ENCODE data around the gene SLC39A11. TPM values are rescaled to one million over a fixed set of nuclear protein-coding genes. Genes with fewer than 3 reads are reported as not detected.

The SLC39A11 gene
- total RNA-seq, 1 donor from 2014 or later, result 13.0 TPM

DNA sequence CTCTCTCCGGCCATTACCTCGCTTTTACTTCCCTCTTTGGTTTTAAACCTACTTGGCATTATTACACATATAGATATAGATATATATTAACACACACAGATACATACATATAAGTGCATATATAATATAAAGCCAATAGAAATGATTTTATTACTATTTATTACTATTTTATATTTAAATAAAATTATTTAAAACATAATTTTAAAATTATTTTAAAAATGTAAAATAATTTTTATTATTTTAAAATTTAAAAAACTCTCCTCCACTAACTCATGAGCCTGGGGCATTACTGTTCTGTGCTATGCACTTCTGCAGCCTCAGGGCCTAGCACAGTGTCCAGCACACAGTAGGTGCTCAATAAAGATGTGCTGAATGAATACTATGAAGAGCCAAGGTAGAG lies 200.9 kb downstream of the SLC39A11 start:
- Histone ChIP-seq H3K4me1 (ENCODE audit: control insufficient read depth in 3 of 3, insufficient read depth in 3 of 3, low read length in 3 of 3) (no peaks in the 10 kb centered on the region), H3K4me3 (ENCODE audit: low read length in 3 of 3) (no peak overlapping the region), H3K9ac (ENCODE audit: low read depth in 1 of 3, low read length in 3 of 3) (no peak overlapping the region), H3K36me3 (ENCODE audit: control insufficient read depth in 3 of 3, insufficient read depth in 3 of 3, low read length in 3 of 3) (no peaks in the 10 kb centered on the region), H3K27me3 (ENCODE audit: control insufficient read depth in 3 of 3, insufficient read depth in 3 of 3, low read length in 3 of 3) (no peaks in the 10 kb centered on the region), H3K27ac (ENCODE audit: low read depth, low read length) (no peak overlapping the region), H3K9me3 (ENCODE audit: control insufficient read depth in 3 of 3, low read length in 3 of 3) (no peaks in the 10 kb centered on the region)

GRCh38 chr17:72890711-72891110 lies 201.8 kb downstream of the SLC39A11 start:
- no peaks in the 10 kb centered on the region for H3K36me3 ChIP-seq (ENCODE audit: control insufficient read depth in 3 of 3, insufficient read depth in 3 of 3, low read length in 3 of 3)
- no peak overlapping the region for H3K27ac ChIP-seq (ENCODE audit: low read depth, low read length)
- H3K27me3 ChIP-seq (ENCODE audit: control insufficient read depth in 3 of 3, insufficient read depth in 3 of 3, low read length in 3 of 3), result no peaks in the 10 kb centered on the region
- H3K9ac ChIP-seq (ENCODE audit: low read depth in 1 of 3, low read length in 3 of 3), result no peak overlapping the region
- H3K4me1 ChIP-seq (ENCODE audit: control insufficient read depth in 3 of 3, insufficient read depth in 3 of 3, low read length in 3 of 3), result no peaks in the 10 kb centered on the region
- H3K9me3 ChIP-seq (ENCODE audit: control insufficient read depth in 3 of 3, low read length in 3 of 3), result no peaks in the 10 kb centered on the region
- H3K4me3 ChIP-seq (ENCODE audit: low read length in 3 of 3), result no peak overlapping the region

- H3K27ac ChIP-seq (ENCODE audit: low read depth, low read length), result no peak overlapping the region
- H3K9me3 ChIP-seq (ENCODE audit: control insufficient read depth in 3 of 3, low read length in 3 of 3), result peaks cover 0 to 2% (median 0%) of the 10 kb centered on the region in 3 donors
- H3K27me3 ChIP-seq (ENCODE audit: control insufficient read depth in 3 of 3, insufficient read depth in 3 of 3, low read length in 3 of 3), result no peaks in the 10 kb centered on the region
- H3K4me3 ChIP-seq (ENCODE audit: low read length in 3 of 3), result no peak overlapping the region
- peaks cover 0 to 1% (median 0%) of the 10 kb centered on the region in 3 donors for H3K36me3 ChIP-seq (ENCODE audit: control insufficient read depth in 3 of 3, insufficient read depth in 3 of 3, low read length in 3 of 3)
- H3K4me1 ChIP-seq (ENCODE audit: control insufficient read depth in 3 of 3, insufficient read depth in 3 of 3, low read length in 3 of 3), result no peaks in the 10 kb centered on the region
- no peak overlapping the region for H3K9ac ChIP-seq (ENCODE audit: low read depth in 1 of 3, low read length in 3 of 3)
Measured at GRCh38 chr17:72887917-72888316, 204.6 kb downstream of the SLC39A11 start.

- Histone ChIP-seq H3K27me3 (ENCODE audit: control insufficient read depth in 3 of 3, insufficient read depth in 3 of 3, low read length in 3 of 3) (no peaks in the 10 kb centered on the region), H3K4me3 (ENCODE audit: low read length in 3 of 3) (no peak overlapping the region), H3K4me1 (ENCODE audit: control insufficient read depth in 3 of 3, insufficient read depth in 3 of 3, low read length in 3 of 3) (no peaks in the 10 kb centered on the region), H3K36me3 (ENCODE audit: control insufficient read depth in 3 of 3, insufficient read depth in 3 of 3, low read length in 3 of 3) (peaks cover 0 to 2% (median 0%) of the 10 kb centered on the region in 3 donors), H3K9ac (ENCODE audit: low read depth in 1 of 3, low read length in 3 of 3) (no peak overlapping the region), H3K27ac (ENCODE audit: low read depth, low read length) (no peak overlapping the region), H3K9me3 (ENCODE audit: control insufficient read depth in 3 of 3, low read length in 3 of 3) (peaks cover 0 to 2% (median 0%) of the 10 kb centered on the region in 3 donors)
Measured at GRCh38 chr17:72887322-72887721, 205.2 kb downstream of the SLC39A11 start.

DNA sequence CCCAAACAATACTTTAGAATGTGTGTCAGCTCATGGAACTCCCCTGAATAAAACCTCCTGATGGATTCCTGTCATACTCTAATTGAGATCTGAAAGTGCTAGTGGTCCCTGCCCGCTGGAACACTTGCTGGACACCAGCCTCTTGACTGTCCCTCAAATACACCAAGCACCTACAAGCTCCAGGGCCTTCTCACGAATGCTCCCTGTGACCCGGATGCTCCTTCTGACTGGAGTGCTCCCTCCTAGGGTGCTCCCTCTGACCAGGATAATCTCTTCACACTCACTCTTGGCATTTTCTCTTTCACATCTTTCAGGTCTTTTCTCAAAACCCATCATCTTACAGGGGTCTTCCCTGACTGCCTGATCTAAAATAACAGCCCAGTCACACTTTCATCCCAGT lies 205.9 kb downstream of the SLC39A11 start:
- Histone ChIP-seq H3K27ac (ENCODE audit: low read depth, low read length) (no peak overlapping the region), H3K9me3 (ENCODE audit: control insufficient read depth in 3 of 3, low read length in 3 of 3) (peaks cover 0 to 2% (median 0%) of the 10 kb centered on the region in 3 donors), H3K9ac (ENCODE audit: low read depth in 1 of 3, low read length in 3 of 3) (no peak overlapping the region), H3K27me3 (ENCODE audit: control insufficient read depth in 3 of 3, insufficient read depth in 3 of 3, low read length in 3 of 3) (no peaks in the 10 kb centered on the region), H3K4me3 (ENCODE audit: low read length in 3 of 3) (no peak overlapping the region), H3K36me3 (ENCODE audit: control insufficient read depth in 3 of 3, insufficient read depth in 3 of 3, low read length in 3 of 3) (peaks cover 0 to 2% (median 0%) of the 10 kb centered on the region in 3 donors), H3K4me1 (ENCODE audit: control insufficient read depth in 3 of 3, insufficient read depth in 3 of 3, low read length in 3 of 3) (no peaks in the 10 kb centered on the region)

- peaks cover 0 to 2% (median 0%) of the 10 kb centered on the region in 3 donors for H3K36me3 ChIP-seq (ENCODE audit: control insufficient read depth in 3 of 3, insufficient read depth in 3 of 3, low read length in 3 of 3)
- H3K4me3 ChIP-seq (ENCODE audit: low read length in 3 of 3), result no peak overlapping the region
- no peaks in the 10 kb centered on the region for H3K27me3 ChIP-seq (ENCODE audit: control insufficient read depth in 3 of 3, insufficient read depth in 3 of 3, low read length in 3 of 3)
- H3K27ac ChIP-seq (ENCODE audit: low read depth, low read length), result no peak overlapping the region
- H3K4me1 ChIP-seq (ENCODE audit: control insufficient read depth in 3 of 3, insufficient read depth in 3 of 3, low read length in 3 of 3), result no peaks in the 10 kb centered on the region
- H3K9me3 ChIP-seq (ENCODE audit: control insufficient read depth in 3 of 3, low read length in 3 of 3), result peaks cover 0 to 7% (median 2%) of the 10 kb centered on the region in 3 donors
- H3K9ac ChIP-seq (ENCODE audit: low read depth in 1 of 3, low read length in 3 of 3), result no peak overlapping the region
Measured at GRCh38 chr17:72884066-72884465, 208.4 kb downstream of the SLC39A11 start.

- no peak overlapping the region for H3K27ac ChIP-seq (ENCODE audit: low read depth, low read length)
- H3K36me3 ChIP-seq (ENCODE audit: control insufficient read depth in 3 of 3, insufficient read depth in 3 of 3, low read length in 3 of 3), result peaks cover 0 to 2% (median 0%) of the 10 kb centered on the region in 3 donors
- no peak overlapping the region for H3K4me3 ChIP-seq (ENCODE audit: low read length in 3 of 3)
- no peaks in the 10 kb centered on the region for H3K27me3 ChIP-seq (ENCODE audit: control insufficient read depth in 3 of 3, insufficient read depth in 3 of 3, low read length in 3 of 3)
- H3K9ac ChIP-seq (ENCODE audit: low read depth in 1 of 3, low read length in 3 of 3), result no peak overlapping the region
- no peaks in the 10 kb centered on the region for H3K4me1 ChIP-seq (ENCODE audit: control insufficient read depth in 3 of 3, insufficient read depth in 3 of 3, low read length in 3 of 3)
- H3K9me3 ChIP-seq (ENCODE audit: control insufficient read depth in 3 of 3, low read length in 3 of 3), result peaks cover 0 to 7% (median 2%) of the 10 kb centered on the region in 3 donors
Measured at GRCh38 chr17:72883351-72883750, 209.1 kb downstream of the SLC39A11 start.

DNA sequence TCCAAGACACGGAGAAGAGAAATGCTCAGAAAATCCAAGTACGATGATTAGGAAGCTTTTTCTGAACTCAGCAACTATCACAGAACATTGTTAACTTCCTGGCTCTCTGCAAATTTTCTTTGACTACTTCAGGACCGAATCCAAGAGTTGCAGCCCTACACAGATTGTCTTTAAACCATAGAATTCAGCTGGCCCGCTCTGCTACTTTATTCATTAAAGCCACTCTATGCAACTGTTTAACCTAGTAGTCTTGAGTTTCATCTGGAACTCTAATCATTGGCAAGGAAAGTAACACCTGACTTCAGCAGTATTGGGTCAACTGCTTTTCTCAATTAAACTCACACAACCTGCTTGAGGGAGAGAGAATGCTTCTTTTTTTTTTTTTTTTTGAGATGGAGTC lies 210.1 kb downstream of the SLC39A11 start:
- Histone ChIP-seq H3K4me3 (ENCODE audit: low read length in 3 of 3) (no peak overlapping the region), H3K4me1 (ENCODE audit: control insufficient read depth in 3 of 3, insufficient read depth in 3 of 3, low read length in 3 of 3) (no peaks in the 10 kb centered on the region), H3K27me3 (ENCODE audit: control insufficient read depth in 3 of 3, insufficient read depth in 3 of 3, low read length in 3 of 3) (no peaks in the 10 kb centered on the region), H3K9ac (ENCODE audit: low read depth in 1 of 3, low read length in 3 of 3) (no peak overlapping the region), H3K9me3 (ENCODE audit: control insufficient read depth in 3 of 3, low read length in 3 of 3) (peaks cover 0 to 7% (median 2%) of the 10 kb centered on the region in 3 donors), H3K27ac (ENCODE audit: low read depth, low read length) (no peak overlapping the region), H3K36me3 (ENCODE audit: control insufficient read depth in 3 of 3, insufficient read depth in 3 of 3, low read length in 3 of 3) (peaks cover 0 to 2% (median 0%) of the 10 kb centered on the region in 3 donors)

DNA sequence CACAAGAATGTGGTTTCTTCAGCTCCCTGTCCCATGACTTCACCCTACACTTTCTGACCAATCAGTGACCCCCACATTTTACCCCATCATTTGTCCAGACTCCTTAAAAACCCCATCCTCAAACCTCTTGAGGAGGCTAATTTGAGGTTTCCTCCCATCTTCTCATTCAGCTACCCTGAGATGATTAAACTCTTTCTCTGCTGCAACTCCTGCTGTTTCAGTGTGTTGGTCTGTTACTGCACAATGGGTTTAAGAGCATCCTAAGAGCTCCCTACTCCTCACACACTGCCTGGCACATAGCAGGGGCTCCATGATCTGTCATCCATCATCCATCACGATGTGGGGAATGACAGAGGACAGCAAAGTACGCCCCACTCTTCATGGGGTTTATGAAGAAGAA lies 212.6 kb downstream of the SLC39A11 start:
- Histone ChIP-seq H3K27ac (ENCODE audit: low read depth, low read length) (no peak overlapping the region), H3K36me3 (ENCODE audit: control insufficient read depth in 3 of 3, insufficient read depth in 3 of 3, low read length in 3 of 3) (peaks cover 0 to 2% (median 0%) of the 10 kb centered on the region in 3 donors), H3K4me3 (ENCODE audit: low read length in 3 of 3) (no peak overlapping the region), H3K9me3 (ENCODE audit: control insufficient read depth in 3 of 3, low read length in 3 of 3) (peaks cover 0 to 7% (median 2%) of the 10 kb centered on the region in 3 donors), H3K4me1 (ENCODE audit: control insufficient read depth in 3 of 3, insufficient read depth in 3 of 3, low read length in 3 of 3) (no peaks in the 10 kb centered on the region), H3K9ac (ENCODE audit: low read depth in 1 of 3, low read length in 3 of 3) (no peak overlapping the region), H3K27me3 (ENCODE audit: control insufficient read depth in 3 of 3, insufficient read depth in 3 of 3, low read length in 3 of 3) (no peaks in the 10 kb centered on the region)

DNA sequence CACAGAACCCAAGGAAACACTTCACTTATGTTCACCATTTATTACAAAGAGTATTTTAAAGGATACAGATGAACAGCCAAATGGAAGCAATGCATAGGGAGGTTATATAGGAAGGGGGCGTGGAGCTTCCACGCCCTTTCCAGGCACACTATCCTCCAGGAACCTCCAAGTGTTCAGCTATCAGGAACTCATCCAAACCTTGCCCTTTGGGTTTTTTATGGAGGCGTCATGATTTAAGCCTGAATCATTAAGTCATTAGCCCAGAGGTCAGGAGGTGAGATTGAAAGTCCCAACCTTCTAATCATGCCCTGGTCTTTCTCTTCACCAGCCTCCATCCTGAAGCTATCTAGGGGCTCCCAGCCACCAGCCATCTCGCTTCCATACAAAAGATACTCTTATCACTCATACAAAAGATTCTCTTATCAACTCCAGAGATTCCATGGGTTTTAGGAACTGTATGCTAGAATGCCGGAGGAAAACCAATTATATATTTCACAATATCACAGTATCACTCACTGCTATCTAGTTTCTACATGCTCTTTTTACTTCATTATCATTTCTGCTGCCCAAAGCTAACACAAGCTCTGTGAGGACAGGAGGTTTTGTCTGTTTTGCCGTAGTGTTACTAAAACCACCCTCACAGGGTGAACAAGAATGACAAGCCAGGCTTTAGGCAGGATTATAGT lies 213.4 kb downstream of the SLC39A11 start:
- H3K4me1 ChIP-seq (ENCODE audit: control insufficient read depth in 3 of 3, insufficient read depth in 3 of 3, low read length in 3 of 3), result no peaks in the 10 kb centered on the region
- H3K4me3 ChIP-seq (ENCODE audit: low read length in 3 of 3), result no peak overlapping the region
- H3K9ac ChIP-seq (ENCODE audit: low read depth in 1 of 3, low read length in 3 of 3), result no peak overlapping the region
- H3K9me3 ChIP-seq (ENCODE audit: control insufficient read depth in 3 of 3, low read length in 3 of 3), result peaks cover 0 to 7% (median 2%) of the 10 kb centered on the region in 3 donors
- H3K36me3 ChIP-seq (ENCODE audit: control insufficient read depth in 3 of 3, insufficient read depth in 3 of 3, low read length in 3 of 3), result peaks cover 0 to 2% (median 0%) of the 10 kb centered on the region in 3 donors
- no peak overlapping the region for H3K27ac ChIP-seq (ENCODE audit: low read depth, low read length)
- H3K27me3 ChIP-seq (ENCODE audit: control insufficient read depth in 3 of 3, insufficient read depth in 3 of 3, low read length in 3 of 3), result no peaks in the 10 kb centered on the region
